ENCODE data around the gene HS3ST5.

The HS3ST5 gene

GRCh38 chr6:114342826-114343781 lies at the start of gene HS3ST5:
Gene HS3ST5, minus strand, starts transcription at chr6:114343023. Its CDS starts 280,178 bp downstream, at chr6:114062845.
- DNase-seq = no peak

DNA sequence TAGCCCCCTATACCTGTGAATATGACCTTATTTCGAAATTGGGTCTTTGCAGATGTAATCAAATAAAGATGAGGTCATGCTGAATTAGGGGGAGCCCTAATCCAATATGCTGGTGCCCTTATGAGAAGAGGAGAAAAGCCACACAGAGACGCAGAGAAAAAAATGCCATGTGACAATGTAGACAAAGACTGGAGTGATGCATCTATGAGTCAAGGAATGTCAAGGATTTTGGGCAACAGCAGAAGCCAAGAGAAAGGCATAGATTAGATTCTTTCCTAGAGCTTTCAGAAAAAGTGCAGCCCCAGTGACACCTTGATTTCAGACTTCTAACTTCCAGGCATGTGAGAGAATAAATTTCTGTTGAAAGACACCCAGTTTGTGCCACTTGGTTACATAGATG lies 47.4 kb upstream of the HS3ST5 start:
- no peak for DNase-seq

- no peak for DNase-seq
Measured at GRCh38 chr6:114389111-114389510, 46.3 kb upstream of the HS3ST5 start.

- DNase-seq = no peak
Measured at GRCh38 chr6:114382406-114382805, 39.6 kb upstream of the HS3ST5 start.

- no peak for DNase-seq
Measured at GRCh38 chr6:114377881-114378280, 35.1 kb upstream of the HS3ST5 start.

DNA sequence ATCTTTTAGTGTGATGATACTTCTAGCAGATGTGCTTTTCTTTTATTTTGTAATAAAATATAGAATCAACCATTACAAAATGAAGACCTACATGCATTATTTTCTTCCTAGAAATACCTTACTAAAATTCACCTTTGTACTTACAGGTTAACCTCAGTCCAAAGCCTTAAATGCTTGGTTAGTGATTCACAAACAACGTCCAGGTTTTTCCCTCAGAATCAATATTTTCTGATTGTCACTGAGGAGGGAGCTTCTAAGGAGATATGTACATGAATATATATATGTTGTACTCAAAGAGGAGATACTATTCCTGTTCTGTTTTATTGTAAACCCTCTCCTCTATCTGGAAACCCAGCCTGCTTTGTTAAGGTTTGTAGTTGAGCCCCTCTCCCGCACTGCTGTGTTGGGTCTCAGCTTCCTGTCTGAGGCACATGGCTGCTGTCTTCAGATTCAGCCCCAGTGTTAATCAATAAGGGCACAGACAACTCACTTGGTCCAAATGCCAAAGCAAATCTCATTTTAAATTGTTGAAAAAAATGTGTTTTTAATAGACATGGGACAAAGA lies 33.9 kb upstream of the HS3ST5 start:
- no peak for DNase-seq

GRCh38 chr6:114375541-114376192 lies 32.8 kb upstream of the HS3ST5 start:
- no peak for DNase-seq

DNA sequence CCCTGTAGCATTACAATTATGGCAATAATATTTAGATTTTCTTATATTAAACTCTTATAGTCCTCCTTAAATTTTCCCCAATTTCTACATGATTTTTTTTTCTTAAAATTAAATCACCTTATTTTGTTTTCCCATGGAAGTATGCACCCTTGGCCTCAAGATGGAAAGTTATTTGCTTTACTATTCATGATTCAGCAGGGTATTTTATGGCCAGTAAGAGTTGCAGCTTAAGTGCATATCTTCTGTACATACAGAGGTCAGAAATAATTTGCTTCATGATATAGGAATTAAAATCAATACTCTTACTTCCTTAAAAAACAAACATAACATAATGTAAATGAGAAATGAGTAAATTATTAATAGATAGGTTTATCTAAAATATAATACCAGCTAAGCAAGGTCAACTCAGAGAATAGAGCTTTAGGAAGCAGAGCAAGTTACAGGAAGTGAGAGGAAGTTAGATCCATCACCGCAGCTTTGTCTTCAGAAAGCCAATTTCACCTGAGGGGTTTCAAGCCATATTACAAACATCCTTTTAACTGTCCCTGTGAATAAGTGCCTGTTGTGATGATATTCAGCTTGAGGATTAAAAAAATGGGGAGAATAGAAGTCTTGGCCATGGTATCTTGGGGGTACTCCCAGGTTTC lies 24.6 kb upstream of the HS3ST5 start:
- no peak for DNase-seq

DNA sequence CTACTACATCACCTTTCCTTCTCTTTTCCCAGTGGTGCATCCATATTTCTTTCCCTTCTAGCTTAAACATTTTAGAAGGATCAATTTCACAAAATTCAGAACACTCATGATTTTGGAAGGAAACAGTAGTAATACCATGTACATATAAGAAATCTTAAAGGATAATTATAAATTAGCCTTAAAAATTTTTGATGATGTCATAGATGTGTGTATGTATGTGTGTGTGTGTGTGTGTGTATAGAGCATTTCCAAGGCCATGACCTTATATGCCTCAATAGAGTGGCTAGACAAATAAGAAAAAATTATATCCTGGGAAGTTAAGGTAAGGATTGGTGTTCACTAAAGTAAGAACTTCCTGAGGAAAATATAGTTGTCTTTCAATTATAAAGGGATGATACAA lies 24.1 kb upstream of the HS3ST5 start:
- no peak for DNase-seq

GRCh38 chr6:114364301-114364700 lies 21.5 kb upstream of the HS3ST5 start:
- no peak for DNase-seq

- no peak for DNase-seq
Measured at GRCh38 chr6:114362957-114363356, 20.1 kb upstream of the HS3ST5 start.

DNA sequence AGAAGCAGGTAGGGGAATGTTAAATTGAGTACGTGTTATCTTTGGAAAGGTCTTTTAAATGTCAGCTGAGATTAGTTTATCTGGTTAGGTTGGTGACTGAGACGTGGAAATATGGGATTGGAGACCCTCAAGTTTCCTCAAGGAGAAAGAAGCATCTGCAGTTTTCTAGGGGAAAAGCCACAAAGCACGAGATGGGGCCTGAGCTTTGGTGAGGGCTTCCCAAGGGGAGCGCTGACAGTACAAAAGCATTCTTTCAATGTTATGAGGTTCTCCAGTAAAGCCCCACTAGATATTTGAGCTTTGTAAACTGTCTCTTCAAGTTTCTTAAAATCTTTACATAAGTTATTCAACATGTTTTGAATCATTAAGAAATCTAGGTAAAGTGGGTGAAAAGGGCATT lies 19.6 kb upstream of the HS3ST5 start:
- DNase-seq = no peak

DNA sequence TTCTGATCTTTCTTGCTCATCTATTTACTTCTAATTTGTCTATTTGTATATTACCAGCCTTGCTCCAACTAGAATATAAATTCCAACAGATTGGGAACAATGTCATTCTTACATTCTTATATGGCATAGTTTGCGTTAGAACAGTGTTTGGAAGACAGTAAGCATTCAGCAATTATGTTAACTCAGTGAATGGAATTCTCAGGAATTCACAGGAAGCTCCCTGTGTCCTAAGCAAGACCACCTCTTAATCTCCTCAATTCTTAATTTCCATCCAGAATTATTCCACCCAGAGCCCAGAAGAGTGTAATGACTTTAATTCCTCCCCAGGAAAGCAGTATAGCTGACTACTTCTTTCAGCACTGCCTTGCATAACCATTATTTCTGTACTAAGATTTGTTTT lies 18.2 kb upstream of the HS3ST5 start:
- DNase-seq = no peak

GRCh38 chr6:114355300-114355699 lies 12.5 kb upstream of the HS3ST5 start:
- DNase-seq = no peak

DNA sequence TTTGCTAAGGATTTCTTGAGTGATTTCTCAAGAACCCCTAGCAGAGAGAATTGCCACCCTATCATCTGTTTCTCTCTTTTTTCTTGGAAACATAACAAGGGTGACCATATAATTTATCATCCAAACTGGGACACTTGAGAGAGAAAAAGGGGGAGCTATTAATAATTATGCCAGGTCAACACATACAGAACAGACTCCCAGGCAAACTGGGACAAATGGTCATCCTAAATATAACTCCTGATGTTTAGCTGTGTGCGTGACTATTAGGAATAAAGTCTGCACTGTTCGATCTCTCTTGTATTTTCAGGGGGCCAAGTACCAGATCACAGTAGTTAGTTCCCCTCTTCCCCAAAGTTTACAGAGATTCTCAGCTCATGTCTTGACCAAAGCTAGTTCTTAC lies 11.7 kb upstream of the HS3ST5 start:
- DNase-seq = no peak

GRCh38 chr6:114346451-114346850 lies 3.6 kb upstream of the HS3ST5 start:
- no peak for DNase-seq

- no peak for DNase-seq
Measured at GRCh38 chr6:114344971-114345275, 2.1 kb upstream of the HS3ST5 start.

DNA sequence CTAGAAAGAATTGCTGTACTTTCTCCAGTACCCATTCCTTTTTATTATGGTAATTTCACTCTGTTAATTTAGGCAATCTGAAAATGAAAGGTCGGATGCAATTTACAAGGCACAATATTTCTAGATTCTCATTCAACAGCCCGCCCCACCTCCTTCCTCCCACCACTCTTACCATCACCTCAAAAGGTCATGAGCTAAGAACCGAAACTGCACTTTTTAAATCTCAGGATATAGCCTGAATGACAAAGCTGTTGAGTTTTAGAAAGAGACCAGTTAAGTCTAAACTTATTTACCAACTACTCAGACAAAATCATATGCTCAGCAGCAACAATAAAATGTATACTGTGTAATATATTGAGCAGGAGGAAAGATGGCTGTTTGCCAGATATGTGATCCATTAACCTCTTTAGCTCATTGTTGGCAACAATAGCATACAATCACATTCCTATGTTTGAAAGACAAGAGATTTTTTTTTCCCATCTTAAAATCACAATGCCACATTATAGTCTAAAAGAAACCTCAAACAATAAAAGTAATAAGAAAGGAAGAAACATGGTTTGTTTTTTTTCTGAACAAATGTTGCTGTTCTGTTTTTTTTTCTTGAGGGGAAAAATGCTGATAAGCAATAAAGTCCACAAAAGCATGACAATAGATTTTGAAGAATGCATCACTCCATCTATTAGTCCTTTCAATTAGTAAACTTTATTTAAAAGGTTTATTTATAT lies 1.6 kb upstream of the HS3ST5 start:
- no peak for DNase-seq

GRCh38 chr6:114343782-114344144 lies 940 bp upstream of the HS3ST5 start:
- no peak for DNase-seq

DNA sequence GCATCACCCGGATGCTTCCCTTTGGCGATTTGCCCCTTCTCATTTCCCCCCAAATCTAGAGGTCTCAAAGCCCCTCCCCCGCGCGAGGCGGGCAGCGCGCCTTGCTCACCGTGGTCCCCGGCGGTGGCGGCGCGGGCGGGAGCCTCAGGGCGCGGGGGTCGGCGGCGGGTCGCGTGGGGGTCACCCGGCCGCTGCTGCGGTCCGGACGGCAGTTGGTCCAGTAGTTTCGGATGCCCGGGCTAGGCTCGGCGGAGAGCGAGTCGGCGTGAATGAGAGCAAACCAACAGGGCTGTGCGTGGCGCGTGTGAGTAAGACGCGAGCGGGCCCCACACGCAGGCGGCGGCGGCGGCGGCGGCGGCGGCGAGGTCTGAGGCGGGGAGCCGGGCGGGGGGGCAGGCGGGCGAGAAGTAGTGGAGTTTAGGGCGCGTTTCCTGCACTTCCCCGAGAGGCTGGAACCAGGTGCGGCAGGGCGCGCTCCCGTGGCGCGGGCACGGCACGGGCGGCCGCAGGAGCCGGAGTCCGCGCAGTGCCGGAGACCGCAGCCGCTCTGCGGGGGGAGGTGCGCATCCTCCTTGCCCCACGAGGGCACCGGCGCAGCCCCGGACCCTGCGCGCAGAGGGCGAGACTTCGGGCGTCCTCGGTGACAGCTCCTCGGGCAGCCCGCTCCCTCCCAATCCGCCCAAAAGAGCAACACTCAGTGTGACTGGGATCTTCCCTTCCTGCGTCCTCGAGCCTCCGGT lies 567 bp downstream of the HS3ST5 start:
- no peak for DNase-seq

DNA sequence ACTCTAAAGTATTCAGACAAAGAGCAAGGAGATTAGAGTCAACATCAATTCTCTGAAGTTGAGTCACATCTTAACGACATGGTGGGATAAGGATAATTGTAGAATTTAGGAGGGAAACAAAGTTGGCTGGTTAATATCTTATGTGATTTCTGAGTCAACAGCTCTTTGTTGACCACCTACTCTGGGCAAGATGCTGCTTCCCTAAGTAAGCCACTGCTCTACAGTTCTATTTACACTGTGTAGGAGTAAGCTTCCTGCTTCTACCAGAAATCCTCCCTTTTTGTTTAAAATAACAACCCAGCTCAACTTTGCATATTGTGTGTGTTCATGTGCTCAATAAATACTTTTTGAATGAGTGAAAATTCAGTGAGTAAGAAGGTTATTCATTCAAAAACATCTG lies 3.1 kb downstream of the HS3ST5 start:
- no peak for DNase-seq

- DNase-seq = no peak
Measured at GRCh38 chr6:114334237-114334636, 8.6 kb downstream of the HS3ST5 start.

Measured in DMS79 treated with DMSO at 0.1 percent for 48 hours (cell line).